B cell (primary cell): ENCODE results near the gene MMP11.

Experiments
- EZH2 ChIP-seq: IDR thresholded peaks from 2 replicates; pipeline ENCODE4 v1.6.1; 2012; ENCODE audit warnings: borderline replicate concordance, low read depth, mild to moderate bottlenecking, moderate library complexity, low read length; ENCODE audit not compliant: insufficient read depth, poor library complexity, severe bottlenecking
- TF ChIP-seq, protein P1 (sequence below): fragments of 200-600 bp; IDR thresholded peaks from one replicate; pipeline ENCODE4 v1.8.0; 2022; ENCODE audit warnings: antibody characterized with exemption, mild to moderate bottlenecking

DNA sequence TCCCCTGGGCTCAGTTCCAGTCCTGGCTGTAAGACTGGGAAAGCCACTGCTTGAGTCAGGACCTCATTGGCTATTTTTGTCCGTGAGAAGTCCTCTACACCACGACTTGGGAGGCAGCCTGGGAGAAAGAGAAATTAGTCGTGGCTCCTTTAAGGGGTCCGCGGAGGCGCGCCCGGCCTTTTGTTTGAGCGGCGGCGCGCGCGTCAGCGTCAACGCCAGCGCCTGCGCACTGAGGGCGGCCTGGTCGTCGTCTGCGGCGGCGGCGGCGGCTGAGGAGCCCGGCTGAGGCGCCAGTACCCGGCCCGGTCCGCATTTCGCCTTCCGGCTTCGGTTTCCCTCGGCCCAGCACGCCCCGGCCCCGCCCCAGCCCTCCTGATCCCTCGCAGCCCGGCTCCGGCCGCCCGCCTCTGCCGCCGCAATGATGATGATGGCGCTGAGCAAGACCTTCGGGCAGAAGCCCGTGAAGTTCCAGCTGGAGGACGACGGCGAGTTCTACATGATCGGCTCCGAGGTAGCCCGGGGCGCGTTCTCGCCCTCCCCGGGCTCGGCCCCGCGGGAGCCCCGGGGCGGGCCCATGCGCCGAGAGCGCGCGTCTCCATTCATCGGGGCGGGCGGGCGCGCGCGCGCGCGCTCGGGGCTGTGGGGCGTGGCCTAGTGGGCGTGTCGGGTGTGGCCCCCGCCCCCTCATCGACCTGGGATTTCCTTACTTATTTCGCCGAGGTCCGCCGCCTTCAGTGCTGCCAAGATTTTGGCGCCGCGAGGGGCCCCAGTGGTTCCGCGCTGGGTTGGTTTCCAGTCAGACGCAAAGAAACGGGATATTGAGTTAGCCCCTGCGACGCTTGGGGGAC, 14.3 kb downstream of the MMP11 start, which contains the start of gene SMARCB1:
- TF ChIP-seq, protein P1, sequence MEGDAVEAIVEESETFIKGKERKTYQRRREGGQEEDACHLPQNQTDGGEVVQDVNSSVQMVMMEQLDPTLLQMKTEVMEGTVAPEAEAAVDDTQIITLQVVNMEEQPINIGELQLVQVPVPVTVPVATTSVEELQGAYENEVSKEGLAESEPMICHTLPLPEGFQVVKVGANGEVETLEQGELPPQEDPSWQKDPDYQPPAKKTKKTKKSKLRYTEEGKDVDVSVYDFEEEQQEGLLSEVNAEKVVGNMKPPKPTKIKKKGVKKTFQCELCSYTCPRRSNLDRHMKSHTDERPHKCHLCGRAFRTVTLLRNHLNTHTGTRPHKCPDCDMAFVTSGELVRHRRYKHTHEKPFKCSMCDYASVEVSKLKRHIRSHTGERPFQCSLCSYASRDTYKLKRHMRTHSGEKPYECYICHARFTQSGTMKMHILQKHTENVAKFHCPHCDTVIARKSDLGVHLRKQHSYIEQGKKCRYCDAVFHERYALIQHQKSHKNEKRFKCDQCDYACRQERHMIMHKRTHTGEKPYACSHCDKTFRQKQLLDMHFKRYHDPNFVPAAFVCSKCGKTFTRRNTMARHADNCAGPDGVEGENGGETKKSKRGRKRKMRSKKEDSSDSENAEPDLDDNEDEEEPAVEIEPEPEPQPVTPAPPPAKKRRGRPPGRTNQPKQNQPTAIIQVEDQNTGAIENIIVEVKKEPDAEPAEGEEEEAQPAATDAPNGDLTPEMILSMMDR: no peak
- TF ChIP-seq EZH2: no peak
